HUES64 (cell line): ENCODE results near the gene ERC2.
A peak's percentile ranks its signal among the peaks of the same experiment; 100 is the strongest.
"Not testable (repeated sequence)": the region's sequence is repeated elsewhere in the genome, so short reads cannot be mapped to it uniquely, and the experiment has no call there.

Experiments
- H3K27ac ChIP-seq: 2 replicates; pipeline ENCODE4 v1.7.0; 2013; ENCODE audit warnings: low read depth, low read length, inconsistent platforms
- H3K27me3 ChIP-seq: 2 replicates; pipeline ENCODE4 v1.6.1; 2013; ENCODE audit warnings: mild to moderate bottlenecking, low read length; ENCODE audit not compliant: insufficient read depth
- H3K36me3 ChIP-seq: 2 replicates; pipeline ENCODE4 v1.6.1; 2013; ENCODE audit warnings: mild to moderate bottlenecking, low read length; ENCODE audit not compliant: insufficient read depth
- H3K4me1 ChIP-seq: 2 replicates; pipeline ENCODE4 v1.6.1; 2013; ENCODE audit warnings: mild to moderate bottlenecking, low read length, moderate library complexity; ENCODE audit not compliant: insufficient read depth
- H3K4me3 ChIP-seq: 2 replicates; pipeline ENCODE4 v1.5.1; 2013; ENCODE audit warnings: mild to moderate bottlenecking, low read length, moderate library complexity
- H3K9ac ChIP-seq: 2 replicates; pipeline ENCODE4 v1.6.1; 2013; ENCODE audit warnings: mild to moderate bottlenecking, low read depth, low read length
- H3K9me3 ChIP-seq: 2 replicates; pipeline ENCODE4 v1.6.1; 2013; ENCODE audit warnings: low read depth, low read length; ENCODE audit not compliant: insufficient read depth
- WGBS: fragments of 150-250, 120-280 bp; methylation state at CpG from one replicate; pipeline ENCODE4 v1.1.7; 2013; ENCODE audit warnings: missing lambda C conversion rate; 5-methylcytosine and 5-hydroxymethylcytosine counted together

Gene ERC2

GRCh38 chr3:55863028-55863427 is 605.2 kb downstream of the ERC2 start:
- Histone ChIP-seq H3K27ac (no peak overlapping the region), H3K4me3 (no peak overlapping the region), H3K36me3 (no peaks in the 10 kb centered on the region), H3K9me3 (no peaks in the 10 kb centered on the region), H3K9ac (no peak overlapping the region), H3K4me1 (peaks cover 17% of the 10 kb centered on the region), H3K27me3 (no peaks in the 10 kb centered on the region)
- WGBS: 97% methylated on average over 4 of the region's 4 CpGs

DNA sequence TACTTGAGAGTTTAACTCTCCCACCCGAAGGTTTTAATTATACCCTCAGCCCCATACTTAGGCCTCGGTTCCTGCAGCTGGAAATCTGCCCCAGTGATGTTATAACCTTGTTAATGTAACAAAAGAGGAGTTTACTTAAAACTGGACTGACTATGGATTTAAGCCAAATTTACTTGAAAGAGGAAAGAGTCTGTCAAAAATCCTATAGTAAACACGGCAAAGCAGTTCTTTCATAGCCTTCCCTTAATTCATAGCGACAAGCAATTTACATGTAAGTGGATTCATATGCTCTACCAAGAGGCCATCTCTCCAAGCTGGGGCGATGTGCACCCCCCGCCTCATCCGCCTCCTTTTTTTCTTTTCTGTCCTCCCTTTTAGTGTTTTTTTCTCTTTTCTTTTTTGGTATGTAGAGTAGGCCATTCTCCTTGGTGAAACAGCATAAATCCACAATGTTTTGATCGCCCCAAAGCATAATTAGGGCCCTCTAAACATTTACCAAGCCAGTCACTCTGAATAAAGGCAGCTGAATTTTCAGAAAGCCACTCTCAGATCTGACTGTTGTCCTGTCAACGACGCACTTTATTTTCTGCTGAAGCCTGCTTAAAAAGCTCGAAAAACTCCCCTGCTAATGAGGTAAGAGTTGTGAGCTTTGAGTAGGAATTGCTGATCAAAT is 608.1 kb downstream of the ERC2 start:
- H3K9ac ChIP-seq: no peak overlapping the region
- H3K36me3 ChIP-seq: no peaks in the 10 kb centered on the region
- H3K27me3 ChIP-seq: no peaks in the 10 kb centered on the region
- no peak overlapping the region for H3K4me3 ChIP-seq
- H3K27ac ChIP-seq: no peak overlapping the region
- peaks cover 17% of the 10 kb centered on the region for H3K4me1 ChIP-seq
- WGBS: 84% methylated on average over 11 of the region's 11 CpGs
- no peaks in the 10 kb centered on the region for H3K9me3 ChIP-seq

GRCh38 chr3:55859305-55859704 is 609.0 kb downstream of the ERC2 start:
- no peak overlapping the region for H3K9ac ChIP-seq
- H3K36me3 ChIP-seq: no peaks in the 10 kb centered on the region
- peaks cover 22% of the 10 kb centered on the region for H3K4me1 ChIP-seq
- H3K27ac ChIP-seq: no peak overlapping the region
- 73% methylated on average over 2 of the region's 2 CpGs for WGBS
- H3K27me3 ChIP-seq: no peaks in the 10 kb centered on the region
- H3K4me3 ChIP-seq: no peak overlapping the region
- H3K9me3 ChIP-seq: no peaks in the 10 kb centered on the region

- H3K4me1 ChIP-seq: peaks cover 25% of the 10 kb centered on the region
- H3K27me3 ChIP-seq: no peaks in the 10 kb centered on the region
- 93% methylated on average over 4 of the region's 4 CpGs for WGBS
- no peaks in the 10 kb centered on the region for H3K9me3 ChIP-seq
- no peaks in the 10 kb centered on the region for H3K36me3 ChIP-seq
- no peak overlapping the region for H3K27ac ChIP-seq
- H3K4me3 ChIP-seq: no peak overlapping the region
- no peak overlapping the region for H3K9ac ChIP-seq
These were observed 609.5 kb downstream of the ERC2 start for GRCh38 chr3:55858727-55859126.

DNA sequence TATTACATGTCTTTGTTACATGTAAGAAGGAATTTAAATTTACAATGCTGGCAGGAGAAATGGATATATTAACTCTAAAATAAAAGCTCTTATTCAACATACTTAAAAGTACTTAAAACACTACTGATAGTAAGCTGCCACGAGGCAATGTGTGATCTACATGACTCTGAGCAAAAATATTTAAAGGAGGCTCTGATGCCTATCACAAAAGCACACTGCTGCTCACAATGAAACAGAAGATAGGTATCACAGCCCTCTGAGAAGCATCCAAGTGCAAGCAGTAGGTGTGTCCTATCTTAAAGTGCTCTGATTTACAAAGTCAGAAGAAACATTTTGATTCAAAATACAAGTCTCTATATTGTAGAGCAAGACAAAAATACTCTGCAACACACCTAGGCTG is 610.0 kb downstream of the ERC2 start:
- Histone ChIP-seq H3K36me3 (no peaks in the 10 kb centered on the region), H3K27me3 (no peaks in the 10 kb centered on the region), H3K27ac (no peak overlapping the region), H3K4me3 (no peak overlapping the region), H3K4me1 (peaks cover 25% of the 10 kb centered on the region), H3K9ac (no peak overlapping the region), H3K9me3 (no peaks in the 10 kb centered on the region)
- 65% methylated on average over 1 of the region's 1 CpG for WGBS

- Histone ChIP-seq H3K27me3 (no peaks in the 10 kb centered on the region), H3K4me1 (peaks cover 25% of the 10 kb centered on the region), H3K9ac (no peak overlapping the region), H3K4me3 (no peak overlapping the region), H3K27ac (no peak overlapping the region), H3K9me3 (no peaks in the 10 kb centered on the region), H3K36me3 (no peaks in the 10 kb centered on the region)
- 88% methylated on average over 2 of the region's 2 CpGs for WGBS
These were observed 610.6 kb downstream of the ERC2 start for GRCh38 chr3:55857633-55858032.

- WGBS: 100% methylated on average over 1 of the region's 2 CpGs
These were observed 613.0 kb downstream of the ERC2 start for GRCh38 chr3:55855311-55855710.

DNA sequence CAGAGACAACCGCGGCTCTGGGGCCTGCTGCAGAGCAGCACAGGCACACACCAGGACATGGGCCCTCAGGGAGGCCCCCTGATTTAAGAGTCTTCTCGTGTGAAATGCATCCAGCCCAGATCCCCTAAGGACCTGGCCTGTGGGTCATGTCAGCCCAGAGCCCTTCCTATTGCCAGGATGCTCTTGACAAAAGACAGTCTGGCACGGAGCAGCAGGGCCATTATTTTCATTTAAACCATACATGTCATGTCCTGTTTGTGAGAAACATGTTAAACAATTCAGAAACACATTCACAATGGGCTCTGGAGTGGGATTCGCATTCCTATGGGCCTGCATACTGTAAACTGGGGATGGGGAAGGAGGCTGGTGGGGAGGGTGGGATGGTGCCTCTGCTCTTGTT is 613.8 kb downstream of the ERC2 start:
- 50% methylated on average over 5 of the region's 5 CpGs for WGBS
- H3K4me3 ChIP-seq: no peak overlapping the region
- H3K9me3 ChIP-seq: no peaks in the 10 kb centered on the region
- no peaks in the 10 kb centered on the region for H3K36me3 ChIP-seq
- H3K27ac ChIP-seq: peak overlapping the region; percentile 34; the same call in 1 of the 2 replicates
- no peak overlapping the region for H3K9ac ChIP-seq
- peaks cover 12% of the 10 kb centered on the region for H3K4me1 ChIP-seq
- H3K27me3 ChIP-seq: no peaks in the 10 kb centered on the region

More at GRCh38 chr3:55855311-55855710, 613.0 kb downstream of the ERC2 start:
- Histone ChIP-seq H3K27ac (no peak overlapping the region), H3K36me3 (no peaks in the 10 kb centered on the region), H3K27me3 (no peaks in the 10 kb centered on the region), H3K4me3 (no peak overlapping the region), H3K9ac (no peak overlapping the region), H3K9me3 (no peaks in the 10 kb centered on the region), H3K4me1 (peaks cover 19% of the 10 kb centered on the region)

- H3K4me3 ChIP-seq: no peak overlapping the region
- no peak overlapping the region for H3K27ac ChIP-seq
- peaks cover 8% of the 10 kb centered on the region for H3K4me1 ChIP-seq
- H3K9ac ChIP-seq: no peak overlapping the region
- H3K36me3 ChIP-seq: no peaks in the 10 kb centered on the region
- no peaks in the 10 kb centered on the region for H3K9me3 ChIP-seq
- no peaks in the 10 kb centered on the region for H3K27me3 ChIP-seq
- no CpG with 5 or more reads among the region's 2 CpGs for WGBS
These were observed 615.9 kb downstream of the ERC2 start for GRCh38 chr3:55852326-55852725.

GRCh38 chr3:55842204-55842603 is 626.1 kb downstream of the ERC2 start:
- H3K4me1 ChIP-seq: no peaks in the 10 kb centered on the region
- WGBS: 88% methylated on average over 2 of the region's 3 CpGs
- H3K4me3 ChIP-seq: no peak overlapping the region
- no peak overlapping the region for H3K9ac ChIP-seq
- 0 out of 2 replicates have a peak, but pooled peaks cover 3% of the 10 kb centered on the region for H3K9me3 ChIP-seq
- H3K27ac ChIP-seq: no peak overlapping the region
- H3K27me3 ChIP-seq: no peaks in the 10 kb centered on the region
- H3K36me3 ChIP-seq: peaks cover 4% of the 10 kb centered on the region; the same call in 1 of the 2 replicates

DNA sequence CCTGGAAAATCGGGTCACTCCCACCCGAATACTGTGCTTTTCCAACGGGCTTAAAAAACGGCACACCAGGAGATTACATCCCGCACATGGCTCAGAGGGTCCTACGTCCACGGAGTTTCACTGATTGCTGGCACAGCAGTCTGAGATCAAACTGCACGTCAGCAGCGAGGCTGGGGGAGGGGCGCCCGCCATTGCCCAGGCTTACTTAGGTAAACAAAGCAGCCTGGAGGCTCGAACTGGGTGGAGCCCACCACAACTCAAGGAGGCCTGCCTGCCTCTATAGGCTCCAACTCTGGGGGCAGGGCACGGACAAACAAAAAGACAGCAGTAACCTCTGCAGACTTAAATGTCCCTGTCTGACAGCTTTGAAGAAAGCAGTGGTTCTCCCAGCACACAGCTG is 636.4 kb downstream of the ERC2 start:
- not testable (repeated sequence) for H3K9ac ChIP-seq, H3K4me1 ChIP-seq, H3K27me3 ChIP-seq, H3K36me3 ChIP-seq, H3K9me3 ChIP-seq, H3K27ac ChIP-seq, H3K4me3 ChIP-seq
- WGBS: 61% methylated on average over 13 of the region's 13 CpGs

DNA sequence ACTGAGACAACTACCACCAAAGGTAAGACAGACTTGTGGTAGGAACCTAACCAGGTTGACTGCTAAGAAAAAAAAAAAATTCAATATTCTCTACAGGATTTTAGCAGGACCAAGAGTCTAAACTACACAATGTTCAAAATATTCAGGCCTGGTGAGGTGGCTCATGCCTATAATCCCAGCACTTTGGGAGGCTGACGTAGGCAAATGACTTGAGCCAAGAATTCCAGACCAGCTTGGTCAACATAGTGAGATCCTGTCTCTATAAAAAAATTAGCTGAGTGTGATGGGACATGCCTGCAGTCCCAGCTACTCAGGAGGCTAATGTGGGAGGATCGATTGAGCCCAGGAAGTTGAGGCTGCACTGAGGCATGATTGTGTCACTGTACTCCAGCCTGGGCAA is 639.6 kb downstream of the ERC2 start:
- WGBS: 88% methylated on average over 2 of the region's 2 CpGs
- no peaks in the 10 kb centered on the region for H3K36me3 ChIP-seq

More for the DNA sequence above, 639.6 kb downstream of the ERC2 start:
- Histone ChIP-seq H3K27me3 (no peaks in the 10 kb centered on the region), H3K27ac (no peak overlapping the region), H3K4me1 (no peaks in the 10 kb centered on the region; the same call in 1 of the 2 replicates), H3K4me3 (no peak overlapping the region), H3K9ac (no peak overlapping the region), H3K9me3 (peaks cover 4% of the 10 kb centered on the region; the same call in 1 of the 2 replicates)
